Measurements from ENCODE around the gene MYH16.
"Not testable (repeated sequence)": the region's sequence is repeated elsewhere in the genome, so short reads cannot be mapped to it uniquely, and the experiment has no call there.

Gene MYH16

DNA sequence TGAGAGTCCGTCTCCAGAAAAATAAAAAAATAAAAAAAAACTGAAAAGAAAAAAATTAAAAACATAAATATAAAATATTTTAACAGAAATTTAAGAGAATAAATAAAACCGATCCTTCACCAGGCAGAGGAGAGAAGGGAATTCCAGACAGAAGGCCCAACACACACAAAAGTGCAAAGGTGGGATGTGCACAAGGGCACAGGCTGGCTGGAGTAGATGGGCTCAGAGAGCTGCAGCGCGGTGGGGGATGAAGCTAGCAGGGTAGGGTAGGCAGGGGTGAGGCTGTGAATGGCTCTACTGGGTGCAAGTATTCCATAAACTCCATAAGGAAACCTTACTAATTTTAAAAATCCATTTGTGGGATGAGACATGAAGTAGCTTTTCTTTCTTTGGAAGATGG, 37.4 kb downstream of the MYH16 start:
- TF ChIP-seq, protein P1, sequence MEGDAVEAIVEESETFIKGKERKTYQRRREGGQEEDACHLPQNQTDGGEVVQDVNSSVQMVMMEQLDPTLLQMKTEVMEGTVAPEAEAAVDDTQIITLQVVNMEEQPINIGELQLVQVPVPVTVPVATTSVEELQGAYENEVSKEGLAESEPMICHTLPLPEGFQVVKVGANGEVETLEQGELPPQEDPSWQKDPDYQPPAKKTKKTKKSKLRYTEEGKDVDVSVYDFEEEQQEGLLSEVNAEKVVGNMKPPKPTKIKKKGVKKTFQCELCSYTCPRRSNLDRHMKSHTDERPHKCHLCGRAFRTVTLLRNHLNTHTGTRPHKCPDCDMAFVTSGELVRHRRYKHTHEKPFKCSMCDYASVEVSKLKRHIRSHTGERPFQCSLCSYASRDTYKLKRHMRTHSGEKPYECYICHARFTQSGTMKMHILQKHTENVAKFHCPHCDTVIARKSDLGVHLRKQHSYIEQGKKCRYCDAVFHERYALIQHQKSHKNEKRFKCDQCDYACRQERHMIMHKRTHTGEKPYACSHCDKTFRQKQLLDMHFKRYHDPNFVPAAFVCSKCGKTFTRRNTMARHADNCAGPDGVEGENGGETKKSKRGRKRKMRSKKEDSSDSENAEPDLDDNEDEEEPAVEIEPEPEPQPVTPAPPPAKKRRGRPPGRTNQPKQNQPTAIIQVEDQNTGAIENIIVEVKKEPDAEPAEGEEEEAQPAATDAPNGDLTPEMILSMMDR (IDR thresholded peaks at IDR 0.05; ENCODE audit: extremely low read depth, missing control alignments), result no peak
- no peak for DNase-seq (ENCODE audit: low spot score)

DNA sequence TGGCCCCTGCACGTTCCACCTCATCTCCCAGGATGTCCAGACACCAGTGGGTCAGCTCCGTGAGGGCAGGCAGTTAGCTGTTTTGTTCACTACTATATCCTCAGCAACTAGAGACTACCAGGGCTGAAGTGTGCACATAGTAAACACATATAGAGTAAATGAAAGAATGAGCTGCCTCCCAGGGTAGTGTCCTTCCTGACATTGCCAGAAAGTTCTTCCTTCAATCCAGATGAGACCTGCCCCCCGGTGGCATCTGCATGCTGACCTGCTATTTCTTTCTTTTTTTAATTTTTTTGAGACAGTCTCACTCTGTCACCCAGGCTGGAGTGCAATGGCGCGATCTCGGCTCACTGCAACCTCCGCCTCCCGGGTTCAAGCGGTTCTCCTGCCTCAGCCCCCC, 39.1 kb downstream of the MYH16 start:
- no peak for DNase-seq (ENCODE audit: low spot score)
- TF ChIP-seq, protein P1 (IDR thresholded peaks at IDR 0.05; ENCODE audit: extremely low read depth, missing control alignments), result no peak

DNA sequence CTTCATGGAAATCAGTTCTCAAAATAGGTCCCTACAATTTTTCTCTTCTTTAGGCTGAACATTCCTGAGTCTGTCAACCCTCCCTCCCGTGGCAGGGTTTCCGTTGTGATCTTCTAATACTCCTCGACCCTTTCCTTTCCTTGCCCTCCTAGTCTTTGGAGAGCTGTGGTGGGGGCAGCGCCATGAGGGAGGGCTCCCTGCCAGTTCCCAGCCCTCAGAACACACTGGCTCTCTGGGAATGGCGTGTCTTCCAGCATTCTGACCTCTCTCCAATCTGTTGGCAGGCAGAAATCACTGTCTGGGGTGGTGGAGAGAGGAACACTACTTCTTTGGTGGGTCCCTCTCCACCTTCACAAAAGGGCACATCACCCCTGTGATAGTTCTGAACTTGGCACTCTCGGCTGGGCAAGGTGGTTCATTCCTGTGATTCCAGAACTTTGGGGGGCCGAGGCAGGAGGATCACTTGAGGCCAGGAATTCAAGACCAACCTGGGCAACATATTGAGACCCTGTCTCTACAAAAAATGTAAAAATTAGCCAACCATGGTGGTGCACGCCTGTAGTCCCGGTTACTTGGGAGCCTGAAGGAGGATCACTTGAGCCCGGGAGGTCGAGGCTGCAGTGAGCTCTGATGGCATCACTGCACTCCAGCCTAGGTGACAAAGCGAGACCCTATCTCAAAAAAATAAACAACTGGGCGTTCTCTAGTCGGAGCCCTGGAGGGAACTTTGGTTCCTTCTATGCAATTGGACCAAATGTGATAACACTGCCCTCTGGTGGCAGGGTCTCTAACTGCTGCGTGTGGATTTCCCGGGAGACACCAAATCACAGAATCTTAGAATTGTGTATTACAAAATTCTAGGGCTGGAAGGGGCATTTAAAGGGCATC, 39.9 kb downstream of the MYH16 start:
- TF ChIP-seq, protein P1 (IDR thresholded peaks at IDR 0.05; ENCODE audit: extremely low read depth, missing control alignments), result peak; percentile 93
- peak; percentile 74 for DNase-seq (ENCODE audit: low spot score)

DNA sequence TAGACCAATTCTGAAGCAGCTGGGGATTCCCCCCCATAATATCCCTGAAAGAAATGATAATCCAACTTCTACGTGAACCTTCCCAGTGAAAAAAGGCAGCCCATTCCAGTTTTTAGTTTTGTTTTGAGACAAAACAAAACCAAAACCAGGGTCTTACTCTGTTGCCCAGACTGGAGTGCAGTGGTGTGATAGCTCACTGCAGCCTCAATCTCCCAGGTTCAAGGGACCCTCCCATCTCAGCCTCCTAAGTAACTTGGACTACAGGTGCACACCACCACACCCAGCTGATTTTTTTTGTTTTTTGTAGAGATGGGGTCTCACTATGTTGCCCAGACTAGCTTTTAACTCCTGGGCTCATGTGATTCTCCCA, 40.5 kb downstream of the MYH16 start:
- TF ChIP-seq, protein P1 (IDR thresholded peaks at IDR 0.05; ENCODE audit: extremely low read depth, missing control alignments), result no peak
- no peak for DNase-seq (ENCODE audit: low spot score)

DNA sequence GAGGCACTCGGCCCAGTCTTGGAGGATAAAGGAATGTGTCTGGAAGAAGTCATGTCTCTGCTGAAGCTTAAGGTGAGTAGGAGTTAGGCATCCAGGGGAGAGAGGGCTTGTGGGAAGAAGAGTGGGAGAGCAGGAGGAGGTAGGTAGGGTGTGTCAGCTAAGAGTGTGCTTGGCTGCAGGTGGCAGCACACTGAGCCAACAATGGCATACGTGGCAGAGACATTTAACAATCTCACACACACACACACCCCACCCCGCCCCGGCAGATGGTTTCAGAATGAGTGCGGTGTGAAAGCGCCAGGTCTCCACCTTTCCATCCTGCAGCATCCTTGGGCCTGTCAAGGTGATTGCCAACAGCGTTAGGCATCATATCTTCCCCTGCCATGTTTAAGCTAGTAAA, 41.9 kb downstream of the MYH16 start:
- DNase-seq (ENCODE audit: low spot score), result no peak
- TF ChIP-seq, protein P1 (IDR thresholded peaks at IDR 0.05; ENCODE audit: extremely low read depth, missing control alignments), result no peak

DNA sequence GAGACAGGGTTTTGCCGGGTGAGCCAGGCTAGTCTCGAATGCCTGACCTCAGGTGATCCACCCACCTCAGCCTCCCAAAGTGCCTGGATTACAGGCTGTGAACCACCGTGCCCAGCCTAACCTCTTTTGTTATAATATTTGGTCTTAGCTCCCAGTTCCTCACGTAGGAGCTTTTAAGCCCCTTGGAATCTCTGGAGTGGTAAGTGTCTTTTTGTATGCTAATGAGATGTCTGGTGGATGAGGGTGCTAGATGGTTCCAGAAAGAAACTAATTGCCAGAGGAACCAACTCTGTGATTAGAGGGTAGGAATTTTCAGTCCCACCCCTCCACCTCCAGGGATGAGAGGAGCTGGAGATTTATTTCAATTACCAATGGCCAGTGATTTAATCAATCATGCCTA, 47.7 kb downstream of the MYH16 start:
- TF ChIP-seq, protein P1 (IDR thresholded peaks at IDR 0.05; ENCODE audit: extremely low read depth, missing control alignments), result no peak
- DNase-seq (ENCODE audit: low spot score), result no peak

DNA sequence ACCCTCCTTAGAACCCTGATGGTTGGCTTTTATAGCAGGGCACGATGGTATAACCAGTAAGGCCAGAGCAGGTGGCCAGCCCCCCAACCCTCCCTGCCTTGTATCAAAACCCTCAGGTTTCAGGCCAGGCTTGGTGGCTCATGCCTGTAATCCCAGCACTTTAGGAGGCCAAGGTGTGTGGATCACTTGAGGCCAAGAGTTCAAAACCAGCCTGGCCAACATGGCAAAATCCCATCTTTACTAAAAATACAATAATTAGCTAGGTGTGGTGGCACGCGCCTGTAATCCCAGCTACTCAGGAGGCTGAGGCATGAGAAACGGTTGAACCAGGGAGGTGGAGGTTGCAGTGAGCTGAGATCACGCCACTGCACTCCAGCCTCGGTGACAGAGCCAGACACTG, 50.0 kb downstream of the MYH16 start:
- not testable (repeated sequence) for DNase-seq (ENCODE audit: low spot score)

DNA sequence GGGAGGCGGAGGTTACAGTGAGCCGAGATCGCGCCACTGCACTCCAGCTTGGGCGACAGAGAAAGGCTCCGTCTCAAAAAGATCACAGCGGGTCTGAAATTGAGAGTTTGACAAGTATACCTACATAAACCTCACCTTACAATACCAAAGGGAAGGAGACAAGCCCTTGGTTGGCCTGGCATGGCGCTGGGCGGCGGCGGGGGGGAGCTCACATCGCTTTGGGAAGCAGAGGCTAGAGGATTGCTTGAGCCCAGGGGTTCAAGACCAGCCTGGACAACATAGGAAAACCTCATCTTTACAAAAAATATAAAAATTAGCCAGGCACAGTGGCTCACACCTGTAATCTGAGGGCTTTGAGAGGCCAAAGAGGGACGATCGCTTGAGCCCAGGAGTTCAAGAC, 51.9 kb downstream of the MYH16 start:
- no peak for DNase-seq (ENCODE audit: low spot score)
- TF ChIP-seq, protein P1 (IDR thresholded peaks at IDR 0.05; ENCODE audit: extremely low read depth, missing control alignments), result no peak
